Activated CD8-positive, alpha-beta T cell treated with anti-CD3 and anti-CD28 coated beads for 36 hours (primary cell): ENCODE data around the gene ADD3. TPM values are rescaled to one million over a fixed set of nuclear protein-coding genes. Genes with fewer than 3 reads are reported as not detected.
"Not testable (repeated sequence)": the region's sequence is repeated elsewhere in the genome, so short reads cannot be mapped to it uniquely, and the experiment has no call there.

Experiments used
- ATAC-seq: fragments of 200-7000 bp; cut with Tn5 transposase; one replicate; pipeline ENCODE4 v1.10.0; 2021; ENCODE audit warnings: mild to moderate bottlenecking, moderate library complexity
- CTCF ChIA-PET: fragments of 350-600 bp; sonication (Branson Sonifier 250); formaldehyde crosslinking; loops from one replicate; lab custom pipeline; 2021; ENCODE audit warnings: antibody characterized with exemption; lab: Charles Lee
- POLR2A ChIA-PET: fragments of 350-600 bp; sonication (Branson Sonifier 250); formaldehyde crosslinking; loops from one replicate; lab custom pipeline; 2021; ENCODE audit warnings: antibody characterized with exemption; lab: Charles Lee
- DNase-seq: peaks from one replicate; pipeline ENCODE4 v3.0.0-alpha.2; 2020
- H3K27ac Mint-ChIP-seq: one replicate; pipeline ENCODE4 v1.8.0; 2021; ENCODE audit warnings: mild to moderate bottlenecking, mixed read lengths
- H3K27me3 Mint-ChIP-seq: one replicate; pipeline ENCODE4 v1.8.0; 2021; ENCODE audit warnings: mixed read lengths
- H3K36me3 Mint-ChIP-seq: one replicate; pipeline ENCODE4 v1.8.0; 2021; ENCODE audit warnings: low read depth, mixed read lengths
- H3K4me1 Mint-ChIP-seq: one replicate; pipeline ENCODE4 v1.8.0; 2021; ENCODE audit warnings: low read depth, mixed read lengths
- H3K4me3 Mint-ChIP-seq: one replicate; pipeline ENCODE4 v1.8.0; 2021; ENCODE audit warnings: mild to moderate bottlenecking, moderate library complexity, mixed read lengths
- H3K9me3 Mint-ChIP-seq: one replicate; pipeline ENCODE4 v1.8.0; 2021; ENCODE audit warnings: mixed read lengths
- CTCF ChIP-seq: fragments of 200-600 bp; IDR thresholded peaks from one replicate; pipeline ENCODE4 v1.8.0; 2022; ENCODE audit warnings: antibody characterized with exemption, mild to moderate bottlenecking
- intact Hi-C: fragments of 100-400 bp; cut with micrococcal nuclease; formaldehyde crosslinking; loops from one replicate; pipeline ENCODE4 v1.10.0; 2022
- total RNA-seq, 2 experiments: library from RNA; stranded (reverse); gene quantifications; one replicate each; pipeline ENCODE4 v1.2.3, GENCODE V29; 2021

The ADD3 gene
- total RNA-seq, 2 experiments from 2014 or later = 66.8 to 77.0 TPM

GRCh38 chr10:110123594-110123993 is 115.8 kb downstream of the ADD3 start:
- POLR2A ChIA-PET = no interaction called here
- H3K36me3 Mint-ChIP-seq = peaks cover 46% of the 10 kb centered on the region
- CTCF ChIA-PET = interaction anchor here (2.4 to 3.5 kb wide), 2 partner anchors 14 to 240 kb away, joined by 6 to 11 read pairs; no protein-coding TSS in a partner anchor
- DNase-seq (no peak), ATAC-seq (no peak)
- H3K4me3 Mint-ChIP-seq = no peak overlapping the region
- no peak for TF ChIP-seq CTCF
- H3K27me3 Mint-ChIP-seq = no peaks in the 10 kb centered on the region
- intact Hi-C loops = no loop called here
- no peak overlapping the region for H3K27ac Mint-ChIP-seq
- no peaks in the 10 kb centered on the region for H3K9me3 Mint-ChIP-seq
- no peaks in the 10 kb centered on the region for H3K4me1 Mint-ChIP-seq

- ChIA-PET POLR2A (interaction anchor here (0.6 kb wide), 1 partner anchor 170 kb away, joined by 3 read pairs; no protein-coding TSS in a partner anchor), CTCF (interaction anchor here (1.2 kb wide), 1 partner anchor 8 kb away, joined by 3 read pairs; no protein-coding TSS in a partner anchor)
- ATAC-seq (no peak), DNase-seq (no peak)
- Mint-ChIP-seq H3K4me1 (peaks cover 7% of the 10 kb centered on the region), H3K9me3 (no peaks in the 10 kb centered on the region), H3K4me3 (no peak overlapping the region), H3K36me3 (peaks cover 39% of the 10 kb centered on the region), H3K27ac (peak overlapping the region; percentile 57), H3K27me3 (no peaks in the 10 kb centered on the region)
- intact Hi-C loops = no loop called here
- TF ChIP-seq CTCF = no peak
Observed at GRCh38 chr10:110129490-110129889, 121.7 kb downstream of the ADD3 start.

DNA sequence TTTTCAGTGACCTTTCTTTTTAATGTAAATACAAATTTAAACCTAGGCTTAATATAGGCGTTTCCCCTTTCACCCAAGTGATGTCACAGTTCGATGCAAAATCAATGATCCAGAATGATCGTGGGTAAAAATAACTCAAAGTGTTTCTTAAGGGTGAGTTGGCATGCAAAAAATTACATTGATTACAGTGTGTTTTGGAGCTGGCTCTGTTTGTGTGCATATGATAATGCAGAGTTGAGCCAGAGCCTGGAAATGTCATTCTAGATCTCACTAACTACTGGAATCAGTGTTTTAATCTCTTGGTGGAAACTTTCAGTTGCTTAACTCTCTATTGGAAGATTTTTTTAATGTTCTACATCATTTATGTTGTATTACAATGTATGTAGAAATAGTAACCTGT is 127.1 kb downstream of the ADD3 start:
- ATAC-seq = no peak
- POLR2A ChIA-PET = no interaction called here
- no peak for DNase-seq
- Mint-ChIP-seq H3K4me1 (peaks cover 24% of the 10 kb centered on the region), H3K9me3 (no peaks in the 10 kb centered on the region), H3K36me3 (peaks cover 17% of the 10 kb centered on the region), H3K27ac (no peak overlapping the region), H3K27me3 (no peaks in the 10 kb centered on the region), H3K4me3 (no peak overlapping the region)
- intact Hi-C loops = loop anchor here (5.0 kb wide), 2 partner anchors 72 to 87 kb away; partner anchors contain the start of gene MXI1
- no peak for TF ChIP-seq CTCF
- CTCF ChIA-PET = interaction anchor here (1.4 to 1.8 kb wide), 3 partner anchors 73 to 251 kb away, joined by 3 to 5 read pairs (median 4); no protein-coding TSS in a partner anchor

GRCh38 chr10:110135836-110136235 is 128.1 kb downstream of the ADD3 start:
- ATAC-seq, H3K27ac Mint-ChIP-seq, H3K9me3 Mint-ChIP-seq, DNase-seq, H3K4me3 Mint-ChIP-seq, H3K27me3 Mint-ChIP-seq: not testable (repeated sequence)
- CTCF ChIA-PET = interaction anchor here (0.6 to 1.8 kb wide), 7 partner anchors 28 to 252 kb away, joined by 3 to 5 read pairs (median 3); no protein-coding TSS in a partner anchor
- POLR2A ChIA-PET = interaction anchor here (0.8 kb wide), 1 partner anchor 19 kb away, joined by 3 read pairs; no protein-coding TSS in a partner anchor
- peaks cover 14% of the 10 kb centered on the region for H3K36me3 Mint-ChIP-seq
- peaks cover 24% of the 10 kb centered on the region for H3K4me1 Mint-ChIP-seq
- intact Hi-C loops = loop anchor here (5.0 kb wide), 2 partner anchors 71 to 86 kb away; partner anchors contain the start of gene MXI1

DNA sequence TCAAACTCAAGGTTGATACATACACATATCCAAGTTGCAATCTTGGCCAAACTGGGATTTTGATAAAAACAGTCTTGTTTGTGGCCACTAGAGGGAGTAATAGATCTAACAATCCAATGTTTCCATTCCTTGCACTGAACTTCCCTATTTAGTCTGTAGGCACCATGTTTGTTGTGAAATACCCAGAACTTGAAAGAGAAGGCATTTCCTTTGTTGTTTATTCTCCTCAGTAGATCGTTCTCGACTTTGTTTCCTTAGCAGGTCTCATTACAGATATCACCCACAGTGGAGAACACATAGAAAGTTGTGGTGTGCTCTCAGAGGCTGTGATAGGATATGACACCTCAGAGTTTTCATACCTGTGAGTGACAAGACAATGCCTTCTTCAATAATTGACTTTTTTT is 129.4 kb downstream of the ADD3 start:
- no peaks in the 10 kb centered on the region for H3K9me3 Mint-ChIP-seq
- H3K27ac Mint-ChIP-seq = peak overlapping the region; percentile 15
- DNase-seq = no peak
- peaks cover 6% of the 10 kb centered on the region for H3K36me3 Mint-ChIP-seq
- TF ChIP-seq CTCF = peak; percentile 98
- H3K4me1 Mint-ChIP-seq = peaks cover 34% of the 10 kb centered on the region
- POLR2A ChIA-PET = interaction anchor here (0.6 to 1.4 kb wide), 2 partner anchors 20 to 82 kb away, joined by 3 to 4 read pairs; no protein-coding TSS in a partner anchor
- H3K27me3 Mint-ChIP-seq = no peaks in the 10 kb centered on the region
- ATAC-seq = peak; percentile 86
- H3K4me3 Mint-ChIP-seq = no peak overlapping the region
- intact Hi-C loops = loop anchor here (5.0 kb wide), 2 partner anchors 70 to 85 kb away; partner anchors contain the start of gene MXI1
- CTCF ChIA-PET = interaction anchor here (0.6 to 3.2 kb wide), 47 partner anchors 8 to 425 kb away, joined by 3 to 51 read pairs (median 6); partner anchors contain the start of genes MXI1 and SMNDC1
